Mesendoderm (in vitro differentiated cells): ENCODE data around the gene ARID1B.
A peak's percentile ranks its signal among the peaks of the same experiment; 100 is the strongest.

Source experiments
- DNase-seq: peaks from one replicate; pipeline ENCODE4 v3.0.0; 2013
- H2AK5ac ChIP-seq: 2 replicates; pipeline ENCODE4 v1.6.1; 2013; ENCODE audit warnings: low read length, inconsistent platforms
- H2BK120ac ChIP-seq: 2 replicates; pipeline ENCODE4 v1.6.1; 2013; ENCODE audit warnings: low read depth, mild to moderate bottlenecking, low read length, moderate library complexity, mixed read lengths
- H2BK15ac ChIP-seq: replicated peaks from 2 replicates; pipeline ENCODE4 v1.6.1; 2013; ENCODE audit warnings: low read depth, mild to moderate bottlenecking, moderate library complexity
- H2BK5ac ChIP-seq: 2 replicates; pipeline ENCODE4 v1.6.1; 2013; ENCODE audit warnings: low read length, inconsistent platforms
- H3K18ac ChIP-seq: 2 replicates; pipeline ENCODE4 v1.6.1; 2013; ENCODE audit warnings: mild to moderate bottlenecking, low read length, mixed read lengths
- H3K23ac ChIP-seq: one replicate; pipeline ENCODE4 v1.6.1; 2013; ENCODE audit warnings: low read length
- H3K27ac ChIP-seq: 2 replicates; pipeline ENCODE4 v1.5.1; 2013; ENCODE audit warnings: low read depth, mild to moderate bottlenecking, inconsistent platforms, low read length, moderate library complexity
- H3K27me3 ChIP-seq: 2 replicates; pipeline ENCODE4 v1.6.1; 2013; ENCODE audit warnings: low read length, control low read depth, mild to moderate bottlenecking, inconsistent platforms; ENCODE audit not compliant: insufficient read depth, poor library complexity
- H3K36me3 ChIP-seq: 2 replicates; pipeline ENCODE4 v1.6.1; 2013; ENCODE audit warnings: low read length, inconsistent platforms; ENCODE audit not compliant: control insufficient read depth, insufficient read depth
- H3K4ac ChIP-seq: one replicate; pipeline ENCODE4 v1.6.1; 2013; ENCODE audit warnings: low read depth, mild to moderate bottlenecking, low read length, moderate library complexity
- H3K4me1 ChIP-seq: 2 replicates; pipeline ENCODE4 v1.6.1; 2013; ENCODE audit warnings: low read depth, low read length, inconsistent platforms; ENCODE audit not compliant: control insufficient read depth
- H3K4me2 ChIP-seq: 2 replicates; pipeline ENCODE4 v1.6.1; 2013; ENCODE audit warnings: low read length
- H3K4me3 ChIP-seq: 2 replicates; pipeline ENCODE4 v1.5.1; 2013; ENCODE audit warnings: mild to moderate bottlenecking, low read length
- H3K56ac ChIP-seq: one replicate; pipeline ENCODE4 v1.6.1; 2013; ENCODE audit warnings: low read length
- H3K79me1 ChIP-seq: 2 replicates; pipeline ENCODE4 v1.6.1; 2013; ENCODE audit warnings: low read length, inconsistent platforms
- H3K79me2 ChIP-seq: 2 replicates; pipeline ENCODE4 v1.6.1; 2013; ENCODE audit warnings: mild to moderate bottlenecking, low read length; ENCODE audit not compliant: control insufficient read depth, insufficient read depth
- H3K9ac ChIP-seq: 2 replicates; pipeline ENCODE4 v1.6.1; 2013; ENCODE audit warnings: low read length, inconsistent platforms
- H4K5ac ChIP-seq: one replicate; pipeline ENCODE4 v1.6.1; 2013; ENCODE audit warnings: low read length
- H4K8ac ChIP-seq: one replicate; pipeline ENCODE4 v1.6.1; 2013; ENCODE audit warnings: low read depth, mild to moderate bottlenecking, control low read depth, low read length, moderate library complexity
- WGBS: extraction: QIAGEN DNeasy Blood & Tissue Kit; methylation state at CpG from one replicate; pipeline ENCODE4 v1.1.7; 2013; ENCODE audit warnings: low lambda C conversion rate, missing lambda C conversion rate; ENCODE audit not compliant: insufficient coverage; ENCODE audit errors: extremely low coverage; 5-methylcytosine and 5-hydroxymethylcytosine counted together

The ARID1B gene

GRCh38 chr6:156949376-156949775 is 172.2 kb downstream of the ARID1B start:
- Histone ChIP-seq H4K8ac (no peak overlapping the region), H3K4me2 (no peak overlapping the region), H3K4me1 (no peaks in the 10 kb centered on the region), H3K23ac (no peak overlapping the region), H2AK5ac (no peak overlapping the region), H4K5ac (no peak overlapping the region), H3K4me3 (no peak overlapping the region), H3K79me2 (peaks cover 29% of the 10 kb centered on the region), H3K9ac (no peak overlapping the region), H2BK5ac (no peak overlapping the region), H2BK15ac (no peak overlapping the region), H3K4ac (no peak overlapping the region), H3K27me3 (no peaks in the 10 kb centered on the region), H3K79me1 (peaks cover 12% of the 10 kb centered on the region), H2BK120ac (no peak overlapping the region), H3K36me3 (no peaks in the 10 kb centered on the region), H3K27ac (no peak overlapping the region), H3K18ac (no peak overlapping the region), H3K56ac (no peak overlapping the region)
- DNase-seq, result peak; percentile 74
- WGBS, result no CpG with 5 or more reads among the region's 2 CpGs

- H3K4me1 ChIP-seq, result no peaks in the 10 kb centered on the region
These were observed 172.9 kb downstream of the ARID1B start for GRCh38 chr6:156950084-156950483.

GRCh38 chr6:156950531-156950930 is 173.4 kb downstream of the ARID1B start:
- no peak for DNase-seq
- H3K27me3 ChIP-seq, result no peaks in the 10 kb centered on the region
- H3K18ac ChIP-seq, result no peak overlapping the region
- H2BK120ac ChIP-seq, result no peak overlapping the region
- H3K9ac ChIP-seq, result no peak overlapping the region
- H2BK5ac ChIP-seq, result no peak overlapping the region
- H2BK15ac ChIP-seq, result no peak overlapping the region
- no CpG with 5 or more reads among the region's 5 CpGs for WGBS
- no peak overlapping the region for H4K8ac ChIP-seq
- H3K27ac ChIP-seq, result no peak overlapping the region
- no peak overlapping the region for H2AK5ac ChIP-seq
- H3K4ac ChIP-seq, result no peak overlapping the region
- H3K79me1 ChIP-seq, result peaks cover 11% of the 10 kb centered on the region
- no peak overlapping the region for H3K4me2 ChIP-seq
- no peak overlapping the region for H3K23ac ChIP-seq
- no peaks in the 10 kb centered on the region for H3K36me3 ChIP-seq
- no peak overlapping the region for H4K5ac ChIP-seq
- no peaks in the 10 kb centered on the region for H3K4me1 ChIP-seq
- no peak overlapping the region for H3K4me3 ChIP-seq
- peaks cover 31% of the 10 kb centered on the region for H3K79me2 ChIP-seq
- no peak overlapping the region for H3K56ac ChIP-seq

More at GRCh38 chr6:156950084-156950483, 172.9 kb downstream of the ARID1B start:
- no peak overlapping the region for H4K8ac ChIP-seq
- H3K9ac ChIP-seq, result no peak overlapping the region
- H2BK5ac ChIP-seq, result no peak overlapping the region
- no peak overlapping the region for H3K23ac ChIP-seq
- H2BK15ac ChIP-seq, result no peak overlapping the region
- no peak overlapping the region for H3K18ac ChIP-seq
- peaks cover 34% of the 10 kb centered on the region for H3K79me2 ChIP-seq
- H3K4me2 ChIP-seq, result no peak overlapping the region
- no peak overlapping the region for H3K4ac ChIP-seq
- no peak overlapping the region for H3K4me3 ChIP-seq
- WGBS, result no CpG with 5 or more reads among the region's 2 CpGs
- H3K36me3 ChIP-seq, result no peaks in the 10 kb centered on the region
- no peak overlapping the region for H3K27ac ChIP-seq
- H2BK120ac ChIP-seq, result no peak overlapping the region
- no peaks in the 10 kb centered on the region for H3K27me3 ChIP-seq
- no peak for DNase-seq
- H3K79me1 ChIP-seq, result peaks cover 15% of the 10 kb centered on the region
- H2AK5ac ChIP-seq, result no peak overlapping the region
- no peak overlapping the region for H3K56ac ChIP-seq
- H4K5ac ChIP-seq, result no peak overlapping the region

- no peaks in the 10 kb centered on the region for H3K4me1 ChIP-seq
- H4K8ac ChIP-seq, result no peak overlapping the region
- no peak overlapping the region for H3K4ac ChIP-seq
- WGBS, result no CpG with 5 or more reads among the region's 5 CpGs
- H2BK15ac ChIP-seq, result no peak overlapping the region
- no peak overlapping the region for H4K5ac ChIP-seq
- H3K27me3 ChIP-seq, result no peaks in the 10 kb centered on the region
- no peak overlapping the region for H3K18ac ChIP-seq
- no peak overlapping the region for H3K27ac ChIP-seq
- no peak overlapping the region for H3K4me2 ChIP-seq
- H3K56ac ChIP-seq, result no peak overlapping the region
- H3K4me3 ChIP-seq, result no peak overlapping the region
- no peak overlapping the region for H2BK120ac ChIP-seq
- no peak overlapping the region for H3K9ac ChIP-seq
- H3K79me2 ChIP-seq, result peaks cover 36% of the 10 kb centered on the region
- H3K79me1 ChIP-seq, result peaks cover 19% of the 10 kb centered on the region
- DNase-seq, result no peak
- H2AK5ac ChIP-seq, result no peak overlapping the region
- no peaks in the 10 kb centered on the region for H3K36me3 ChIP-seq
- H3K23ac ChIP-seq, result no peak overlapping the region
- no peak overlapping the region for H2BK5ac ChIP-seq
These were observed 175.2 kb downstream of the ARID1B start for GRCh38 chr6:156952401-156952800.

- Histone ChIP-seq H2BK5ac (no peak overlapping the region), H3K23ac (no peak overlapping the region), H3K18ac (no peak overlapping the region), H3K56ac (no peak overlapping the region), H4K5ac (no peak overlapping the region), H3K79me1 (peaks cover 19% of the 10 kb centered on the region), H3K27me3 (no peaks in the 10 kb centered on the region), H4K8ac (no peak overlapping the region), H2BK15ac (no peak overlapping the region), H3K36me3 (no peaks in the 10 kb centered on the region), H3K79me2 (peaks cover 36% of the 10 kb centered on the region), H3K4ac (no peak overlapping the region), H2AK5ac (no peak overlapping the region), H3K27ac (no peak overlapping the region), H2BK120ac (no peak overlapping the region), H3K4me1 (no peaks in the 10 kb centered on the region), H3K4me2 (no peak overlapping the region), H3K4me3 (no peak overlapping the region), H3K9ac (no peak overlapping the region)
- no peak for DNase-seq
- WGBS, result no CpG with 5 or more reads among the region's 3 CpGs
These were observed 175.9 kb downstream of the ARID1B start for GRCh38 chr6:156953127-156953478.

- Histone ChIP-seq H3K9ac (no peak overlapping the region), H3K4me3 (no peak overlapping the region), H3K36me3 (no peaks in the 10 kb centered on the region), H3K27ac (no peak overlapping the region), H3K4me1 (no peaks in the 10 kb centered on the region), H3K56ac (no peak overlapping the region), H3K27me3 (no peaks in the 10 kb centered on the region), H3K23ac (no peak overlapping the region), H3K79me1 (peaks cover 19% of the 10 kb centered on the region), H2BK5ac (no peak overlapping the region), H4K5ac (no peak overlapping the region), H2BK15ac (no peak overlapping the region), H3K4me2 (no peak overlapping the region), H4K8ac (no peak overlapping the region), H2BK120ac (no peak overlapping the region), H2AK5ac (no peak overlapping the region), H3K4ac (no peak overlapping the region), H3K18ac (no peak overlapping the region), H3K79me2 (peaks cover 35% of the 10 kb centered on the region)
- peak; percentile 93 for DNase-seq
- WGBS, result no CpG with 5 or more reads among the region's 7 CpGs
These were observed 176.4 kb downstream of the ARID1B start for GRCh38 chr6:156953479-156954146.
